HG03139 (cell line): ENCODE measurements around the gene PLXNC1.

ENCODE experiments used
- ATAC-seq: cut with Tn5 transposase; IDR thresholded peaks from one replicate; pipeline ENCODE4 v1.9.1; 2021; ENCODE audit not compliant: unreplicated experiment

The PLXNC1 gene

GRCh38 chr12:94147991-94148738, at the start of gene PLXNC1:
TSS of gene PLXNC1 (plus strand) at chr12:94148577. CDS start at chr12:94148972, 395 bp downstream.
- ATAC-seq, result peak; percentile 37

- no peak for ATAC-seq
These were observed 49.2 kb upstream of the PLXNC1 start for GRCh38 chr12:94099191-94099590.

GRCh38 chr12:94099632-94100031, 48.7 kb upstream of the PLXNC1 start:
- ATAC-seq, result no peak

GRCh38 chr12:94100211-94100627, 48.2 kb upstream of the PLXNC1 start:
- no peak for ATAC-seq

- ATAC-seq, result peak; percentile 51
These were observed 47.2 kb upstream of the PLXNC1 start for GRCh38 chr12:94100990-94101737.

- ATAC-seq, result peak; percentile 78
These were observed 46.4 kb upstream of the PLXNC1 start for GRCh38 chr12:94101738-94102660.

GRCh38 chr12:94103986-94104385, 44.4 kb upstream of the PLXNC1 start:
- ATAC-seq, result no peak

GRCh38 chr12:94107910-94108309, 40.5 kb upstream of the PLXNC1 start:
- no peak for ATAC-seq

- no peak for ATAC-seq
These were observed 39.2 kb upstream of the PLXNC1 start for GRCh38 chr12:94109160-94109559.

GRCh38 chr12:94110258-94110657, 38.1 kb upstream of the PLXNC1 start:
- ATAC-seq, result no peak

GRCh38 chr12:94111302-94111701, 37.1 kb upstream of the PLXNC1 start:
- ATAC-seq, result no peak

GRCh38 chr12:94112121-94112520, 36.3 kb upstream of the PLXNC1 start:
- ATAC-seq, result no peak

- ATAC-seq, result no peak
These were observed 34.2 kb upstream of the PLXNC1 start for GRCh38 chr12:94114166-94114565.

GRCh38 chr12:94116191-94116590, 32.2 kb upstream of the PLXNC1 start:
- ATAC-seq, result no peak

GRCh38 chr12:94121886-94122285, 26.5 kb upstream of the PLXNC1 start:
- no peak for ATAC-seq

GRCh38 chr12:94122591-94122990, 25.8 kb upstream of the PLXNC1 start:
- ATAC-seq, result no peak

- ATAC-seq, result no peak
These were observed 25.2 kb upstream of the PLXNC1 start for GRCh38 chr12:94123127-94123526.

- no peak for ATAC-seq
These were observed 22.3 kb upstream of the PLXNC1 start for GRCh38 chr12:94126067-94126466.

GRCh38 chr12:94127239-94128131, 20.9 kb upstream of the PLXNC1 start:
- no peak for ATAC-seq

- no peak for ATAC-seq
These were observed 20.1 kb upstream of the PLXNC1 start for GRCh38 chr12:94128280-94128679.
